Measurements from ENCODE around the gene SLC6A13.

The SLC6A13 gene

DNA sequence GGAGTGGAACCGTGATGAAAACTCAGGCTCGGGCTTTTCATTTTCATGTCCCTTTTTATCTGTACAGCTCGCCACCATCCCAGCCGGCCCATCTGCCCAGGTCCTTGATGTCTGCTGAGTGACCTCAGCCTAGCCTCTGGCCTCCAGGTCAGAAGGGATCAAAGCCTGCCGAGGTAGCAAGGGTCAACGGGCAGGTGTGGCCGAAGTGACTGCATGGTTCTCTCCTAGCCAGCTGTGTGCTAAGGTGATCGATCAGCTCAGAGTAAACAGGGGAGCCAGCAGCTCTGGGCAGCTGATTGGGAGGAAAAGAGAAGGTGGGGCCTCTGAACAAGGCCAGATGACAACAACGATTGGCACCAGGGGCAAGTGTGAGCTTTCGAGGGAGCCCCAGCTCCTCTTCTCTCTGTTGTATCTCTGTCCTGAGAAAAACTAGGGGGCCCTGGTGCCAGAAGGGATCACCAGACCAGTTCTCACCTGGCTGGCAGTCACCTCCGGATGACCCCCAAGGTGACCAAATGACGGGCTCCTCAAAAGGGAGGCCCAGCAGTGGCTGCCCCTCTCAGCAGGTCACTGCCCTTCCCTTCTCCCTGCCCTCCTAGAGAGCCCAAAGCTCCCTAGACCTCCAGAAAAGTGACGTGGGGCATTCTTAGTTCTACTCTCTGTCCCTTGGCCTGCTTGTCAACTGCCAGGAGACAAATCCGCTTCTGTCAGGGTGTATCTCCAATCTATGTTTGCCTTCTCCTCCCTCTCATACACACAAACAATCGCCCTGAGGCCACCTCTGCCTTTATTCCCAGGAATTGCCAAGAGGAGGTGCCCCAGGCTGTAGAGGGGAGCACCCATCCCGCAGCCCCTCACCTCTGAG lies 52.1 kb downstream of the SLC6A13 start:
- Histone ChIP-seq H3K36me3 (ENCODE audit: insufficient read depth, low read length) (no peaks in the 10 kb centered on the region), H3K9me3 (ENCODE audit: control insufficient read depth, insufficient read depth, low read length) (no peaks in the 10 kb centered on the region), H3K9ac (ENCODE audit: low read depth, low read length) (no peak overlapping the region), H3K4me1 (ENCODE audit: insufficient read depth, low read length) (peaks cover 16% of the 10 kb centered on the region; the same call in 1 of the 2 replicates)

DNA sequence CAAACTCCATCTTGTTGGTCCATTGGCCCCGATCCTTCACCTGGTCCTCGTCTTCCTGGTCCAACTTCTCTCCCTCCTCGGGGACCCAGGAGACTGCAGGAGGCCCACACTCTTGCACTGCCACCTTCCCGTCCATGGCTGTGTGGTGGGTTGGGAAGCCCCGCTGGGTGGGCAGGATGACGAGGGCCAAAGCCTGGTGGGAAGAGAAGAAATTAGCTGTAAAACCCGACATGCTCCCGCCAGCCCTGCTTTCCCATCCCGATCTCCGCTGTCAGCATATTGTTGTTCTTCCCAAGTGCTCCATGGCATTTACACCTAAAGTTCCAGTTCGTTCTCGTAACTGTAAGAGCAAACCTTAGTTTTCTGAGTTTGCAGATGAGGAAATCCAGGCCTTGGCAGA lies 52.8 kb downstream of the SLC6A13 start:
- Histone ChIP-seq H3K9ac (ENCODE audit: low read depth, low read length) (no peak overlapping the region), H3K36me3 (ENCODE audit: insufficient read depth, low read length) (no peaks in the 10 kb centered on the region), H3K9me3 (ENCODE audit: control insufficient read depth, insufficient read depth, low read length) (no peaks in the 10 kb centered on the region), H3K4me1 (ENCODE audit: insufficient read depth, low read length) (peaks cover 16% of the 10 kb centered on the region; the same call in 1 of the 2 replicates)

GRCh38 chr12:209246-209645 lies 53.4 kb downstream of the SLC6A13 start:
- Histone ChIP-seq H3K9ac (ENCODE audit: low read depth, low read length) (no peak overlapping the region), H3K4me1 (ENCODE audit: insufficient read depth, low read length) (peaks cover 16% of the 10 kb centered on the region; the same call in 1 of the 2 replicates), H3K9me3 (ENCODE audit: control insufficient read depth, insufficient read depth, low read length) (no peaks in the 10 kb centered on the region), H3K36me3 (ENCODE audit: insufficient read depth, low read length) (no peaks in the 10 kb centered on the region)

DNA sequence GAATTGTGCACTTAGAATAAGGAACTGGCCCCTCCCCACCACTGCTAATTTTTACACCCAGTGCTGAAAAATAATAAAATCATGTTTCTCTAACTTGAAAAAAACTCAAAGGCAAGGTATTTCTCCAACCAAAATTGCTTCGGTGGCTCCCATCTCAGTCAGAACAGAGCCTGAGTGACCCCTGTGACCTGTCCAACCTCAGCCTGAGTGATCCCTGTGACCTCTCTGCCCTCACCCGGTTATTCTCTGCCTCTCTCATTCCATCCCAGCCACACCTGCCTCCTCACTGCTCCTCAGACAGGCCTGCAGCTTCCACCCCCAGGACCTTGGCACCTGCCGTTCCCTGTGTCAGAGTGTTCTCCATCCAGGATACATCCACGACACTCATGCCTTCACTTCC lies 53.8 kb downstream of the SLC6A13 start:
- no peaks in the 10 kb centered on the region for H3K9me3 ChIP-seq (ENCODE audit: control insufficient read depth, insufficient read depth, low read length)
- no peak overlapping the region for H3K9ac ChIP-seq (ENCODE audit: low read depth, low read length)
- H3K36me3 ChIP-seq (ENCODE audit: insufficient read depth, low read length) = no peaks in the 10 kb centered on the region
- peaks cover 13% of the 10 kb centered on the region; the same call in 1 of the 2 replicates for H3K4me1 ChIP-seq (ENCODE audit: insufficient read depth, low read length)

GRCh38 chr12:207804-208203 lies 54.8 kb downstream of the SLC6A13 start:
- Histone ChIP-seq H3K9me3 (ENCODE audit: control insufficient read depth, insufficient read depth, low read length) (no peaks in the 10 kb centered on the region), H3K4me1 (ENCODE audit: insufficient read depth, low read length) (peaks cover 3% of the 10 kb centered on the region; the same call in 1 of the 2 replicates), H3K9ac (ENCODE audit: low read depth, low read length) (no peak overlapping the region), H3K36me3 (ENCODE audit: insufficient read depth, low read length) (no peaks in the 10 kb centered on the region)

- H3K36me3 ChIP-seq (ENCODE audit: insufficient read depth, low read length) = no peaks in the 10 kb centered on the region
- H3K9ac ChIP-seq (ENCODE audit: low read depth, low read length) = no peak overlapping the region
- no peaks in the 10 kb centered on the region for H3K9me3 ChIP-seq (ENCODE audit: control insufficient read depth, insufficient read depth, low read length)
- no peaks in the 10 kb centered on the region for H3K4me1 ChIP-seq (ENCODE audit: insufficient read depth, low read length)
These were observed 55.7 kb downstream of the SLC6A13 start for GRCh38 chr12:206746-207440.

- no peaks in the 10 kb centered on the region for H3K36me3 ChIP-seq (ENCODE audit: insufficient read depth, low read length)
- H3K9me3 ChIP-seq (ENCODE audit: control insufficient read depth, insufficient read depth, low read length) = no peaks in the 10 kb centered on the region
- no peak overlapping the region for H3K9ac ChIP-seq (ENCODE audit: low read depth, low read length)
- no peaks in the 10 kb centered on the region for H3K4me1 ChIP-seq (ENCODE audit: insufficient read depth, low read length)
These were observed 57.6 kb downstream of the SLC6A13 start for GRCh38 chr12:205026-205425.

- H3K9me3 ChIP-seq (ENCODE audit: control insufficient read depth, insufficient read depth, low read length) = no peaks in the 10 kb centered on the region
- peak overlapping the region; percentile 46; the same call in 1 of the 2 replicates for H3K9ac ChIP-seq (ENCODE audit: low read depth, low read length)
- H3K36me3 ChIP-seq (ENCODE audit: insufficient read depth, low read length) = no peaks in the 10 kb centered on the region
- H3K4me1 ChIP-seq (ENCODE audit: insufficient read depth, low read length) = peaks cover 5% of the 10 kb centered on the region; the same call in 1 of the 2 replicates
These were observed 58.4 kb downstream of the SLC6A13 start for GRCh38 chr12:204261-204678.

- Histone ChIP-seq H3K4me1 (ENCODE audit: insufficient read depth, low read length) (peaks cover 5% of the 10 kb centered on the region; the same call in 1 of the 2 replicates), H3K9me3 (ENCODE audit: control insufficient read depth, insufficient read depth, low read length) (no peaks in the 10 kb centered on the region), H3K36me3 (ENCODE audit: insufficient read depth, low read length) (no peaks in the 10 kb centered on the region), H3K9ac (ENCODE audit: low read depth, low read length) (peak overlapping the region; percentile 46; the same call in 1 of the 2 replicates)
These were observed 59.0 kb downstream of the SLC6A13 start for GRCh38 chr12:203462-204260.

DNA sequence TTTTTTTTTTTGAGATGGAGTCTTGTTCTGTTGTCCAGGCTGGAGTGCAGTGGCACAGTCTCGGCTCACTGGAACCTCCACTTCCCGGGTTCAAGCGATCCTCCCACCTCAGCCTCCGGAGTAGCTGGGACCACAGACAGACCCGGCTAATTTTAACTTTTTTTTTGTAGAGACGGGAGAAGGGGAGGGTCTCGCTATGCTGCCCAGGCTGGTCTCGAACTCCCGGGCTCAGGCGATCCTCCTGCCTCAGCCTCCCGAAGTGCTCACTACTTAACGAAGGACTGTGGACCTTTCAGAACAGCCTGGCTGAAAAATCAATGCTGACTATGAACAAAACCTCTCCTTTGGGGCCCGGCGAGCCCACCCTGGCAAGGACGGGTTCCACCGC lies 59.6 kb downstream of the SLC6A13 start:
- Histone ChIP-seq H3K9me3 (ENCODE audit: control insufficient read depth, insufficient read depth, low read length) (no peaks in the 10 kb centered on the region), H3K4me1 (ENCODE audit: insufficient read depth, low read length) (peaks cover 5% of the 10 kb centered on the region; the same call in 1 of the 2 replicates), H3K9ac (ENCODE audit: low read depth, low read length) (peak overlapping the region; percentile 46; the same call in 1 of the 2 replicates), H3K36me3 (ENCODE audit: insufficient read depth, low read length) (no peaks in the 10 kb centered on the region)

DNA sequence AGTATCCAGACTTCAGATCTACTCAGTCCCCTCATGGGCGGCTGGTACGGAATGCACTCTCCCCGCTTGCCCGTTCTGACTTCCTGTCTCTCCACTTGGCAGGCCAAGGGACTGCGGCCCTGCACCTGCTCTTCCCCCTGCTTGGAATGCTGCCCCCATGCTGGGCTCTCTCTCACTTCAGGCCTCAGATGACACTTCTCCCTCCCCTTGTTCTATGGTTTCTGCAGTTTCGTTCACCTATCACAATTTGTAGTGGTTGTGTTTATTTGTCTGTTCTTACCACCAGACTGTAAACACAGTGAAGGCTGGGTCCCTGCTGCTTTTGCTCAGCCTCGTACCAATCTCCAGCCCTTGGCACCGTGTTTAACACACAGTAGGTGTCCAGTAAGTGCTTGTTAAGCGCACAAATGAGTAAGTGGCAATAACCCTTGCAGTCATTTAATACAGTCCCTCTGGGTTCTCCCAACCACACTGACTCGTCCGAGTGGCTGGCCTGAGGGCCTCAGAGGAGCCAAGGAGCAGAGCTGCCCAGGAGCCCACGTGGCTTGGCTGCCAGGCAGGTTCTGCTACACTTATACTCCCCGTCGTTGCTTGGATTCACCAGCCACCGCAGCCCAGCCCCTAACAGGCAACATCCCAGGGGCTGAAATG lies 60.4 kb downstream of the SLC6A13 start:
- no peak overlapping the region for H3K9ac ChIP-seq (ENCODE audit: low read depth, low read length)
- H3K9me3 ChIP-seq (ENCODE audit: control insufficient read depth, insufficient read depth, low read length) = no peaks in the 10 kb centered on the region
- H3K36me3 ChIP-seq (ENCODE audit: insufficient read depth, low read length) = no peaks in the 10 kb centered on the region
- H3K4me1 ChIP-seq (ENCODE audit: insufficient read depth, low read length) = peaks cover 5% of the 10 kb centered on the region; the same call in 1 of the 2 replicates

GRCh38 chr12:201361-201760 lies 61.3 kb downstream of the SLC6A13 start:
- peaks cover 5% of the 10 kb centered on the region; the same call in 1 of the 2 replicates for H3K4me1 ChIP-seq (ENCODE audit: insufficient read depth, low read length)
- no peak overlapping the region for H3K9ac ChIP-seq (ENCODE audit: low read depth, low read length)
- H3K36me3 ChIP-seq (ENCODE audit: insufficient read depth, low read length) = no peaks in the 10 kb centered on the region
- no peaks in the 10 kb centered on the region for H3K9me3 ChIP-seq (ENCODE audit: control insufficient read depth, insufficient read depth, low read length)

- Histone ChIP-seq H3K4me1 (ENCODE audit: insufficient read depth, low read length) (peaks cover 5% of the 10 kb centered on the region; the same call in 1 of the 2 replicates), H3K9ac (ENCODE audit: low read depth, low read length) (no peak overlapping the region), H3K36me3 (ENCODE audit: insufficient read depth, low read length) (no peaks in the 10 kb centered on the region), H3K9me3 (ENCODE audit: control insufficient read depth, insufficient read depth, low read length) (no peaks in the 10 kb centered on the region)
These were observed 63.9 kb downstream of the SLC6A13 start for GRCh38 chr12:198705-199104.

All from ES-I3 (cell line).